Subcutaneous abdominal adipose tissue (tissue), 5 donors: Measurements from ENCODE around the gene ZFP14.

Experiments
- H3K27ac ChIP-seq: one replicate; pipeline ENCODE4 v1.7.0; 2013; ENCODE audit warnings: low read depth, mild to moderate bottlenecking, inconsistent platforms, low read length, moderate library complexity
- H3K27me3 ChIP-seq, 5 donors: one replicate each; pipeline ENCODE4 v1.7.0; 2013; ENCODE audit warnings: low read length in 5 of 5, inconsistent platforms in 1 of 5; ENCODE audit not compliant: control insufficient read depth in 5 of 5, insufficient read depth in 4 of 5
- H3K36me3 ChIP-seq, 5 donors: one replicate each; pipeline ENCODE4 v1.7.0; 2013; ENCODE audit warnings: low read length in 5 of 5; ENCODE audit not compliant: control insufficient read depth in 5 of 5, insufficient read depth in 5 of 5
- H3K4me1 ChIP-seq, 5 donors: one replicate each; pipeline ENCODE4 v1.7.0; 2013; ENCODE audit warnings: low read length in 5 of 5, mild to moderate bottlenecking in 3 of 5, moderate library complexity in 1 of 5; ENCODE audit not compliant: control insufficient read depth in 5 of 5, insufficient read depth in 5 of 5
- H3K4me3 ChIP-seq, 5 donors: one replicate each; pipeline ENCODE4 v1.7.0; 2013; ENCODE audit warnings: low read length in 5 of 5, low read depth in 1 of 5
- H3K9ac ChIP-seq, 5 donors: one replicate each; pipeline ENCODE4 v1.7.0; 2013; ENCODE audit warnings: low read length in 5 of 5, mild to moderate bottlenecking in 4 of 5, moderate library complexity in 3 of 5
- H3K9me3 ChIP-seq, 5 donors: one replicate each; pipeline ENCODE4 v1.7.0; 2013; ENCODE audit warnings: low read length in 5 of 5; ENCODE audit not compliant: control insufficient read depth in 5 of 5
- donor health status: healthy.
- donor health status: healthy.
- donor health status: healthy.
- donor health status: healthy.
- donor health status: healthy.

Gene ZFP14

GRCh38 chr19:36378625-36379509, at the start of gene ZFP14:
TSS of gene ZFP14 (minus strand) at chr19:36379201. CDS start at chr19:36367892, 11,309 bp downstream.
- peak within 1 kb of the TSS; percentile 75 to 97 (median 91) for H3K9ac ChIP-seq
- H3K4me1 ChIP-seq: peaks cover 3 to 20% (median 17%) of the 10 kb centered on the region in 5 donors
- H3K4me3 ChIP-seq: peak within 1 kb of the TSS; percentile 92 to 99 (median 96)
- H3K36me3 ChIP-seq: no peaks in the 10 kb centered on the region
- no peaks in the 10 kb centered on the region for H3K27me3 ChIP-seq
- H3K27ac ChIP-seq: peak within 1 kb of the TSS; percentile 81
- H3K9me3 ChIP-seq: peaks cover 0 to 4% (median 0%) of the 10 kb centered on the region in 5 donors

DNA sequence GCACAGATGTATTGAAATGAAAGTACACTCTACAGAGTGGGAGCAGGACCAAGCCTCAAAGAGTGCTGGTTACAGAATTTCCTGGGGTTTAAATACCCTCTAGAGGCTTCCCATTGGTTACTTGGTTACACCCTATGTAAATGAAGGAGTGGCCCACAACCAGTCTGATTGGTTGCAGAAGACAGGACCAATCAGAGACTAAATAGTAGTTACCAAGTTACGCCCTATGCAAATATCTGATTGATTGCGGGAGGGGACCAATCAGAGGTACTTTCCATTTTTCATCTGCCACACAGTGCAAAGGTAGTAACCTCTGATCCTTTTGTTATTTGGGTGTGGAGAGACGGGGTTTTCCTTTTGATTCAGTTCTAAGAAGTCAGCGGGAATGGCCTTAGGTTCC, 44.9 kb upstream of the ZFP14 start:
- H3K4me3 ChIP-seq: no peak overlapping the region
- peaks cover 0 to 16% (median 14%) of the 10 kb centered on the region in 5 donors for H3K4me1 ChIP-seq
- peaks cover 0 to 17% (median 0%) of the 10 kb centered on the region in 5 donors for H3K9me3 ChIP-seq
- no peak overlapping the region for H3K27ac ChIP-seq
- no peak overlapping the region for H3K9ac ChIP-seq
- no peaks in the 10 kb centered on the region for H3K36me3 ChIP-seq
- peaks cover 0 to 3% (median 0%) of the 10 kb centered on the region in 5 donors for H3K27me3 ChIP-seq

DNA sequence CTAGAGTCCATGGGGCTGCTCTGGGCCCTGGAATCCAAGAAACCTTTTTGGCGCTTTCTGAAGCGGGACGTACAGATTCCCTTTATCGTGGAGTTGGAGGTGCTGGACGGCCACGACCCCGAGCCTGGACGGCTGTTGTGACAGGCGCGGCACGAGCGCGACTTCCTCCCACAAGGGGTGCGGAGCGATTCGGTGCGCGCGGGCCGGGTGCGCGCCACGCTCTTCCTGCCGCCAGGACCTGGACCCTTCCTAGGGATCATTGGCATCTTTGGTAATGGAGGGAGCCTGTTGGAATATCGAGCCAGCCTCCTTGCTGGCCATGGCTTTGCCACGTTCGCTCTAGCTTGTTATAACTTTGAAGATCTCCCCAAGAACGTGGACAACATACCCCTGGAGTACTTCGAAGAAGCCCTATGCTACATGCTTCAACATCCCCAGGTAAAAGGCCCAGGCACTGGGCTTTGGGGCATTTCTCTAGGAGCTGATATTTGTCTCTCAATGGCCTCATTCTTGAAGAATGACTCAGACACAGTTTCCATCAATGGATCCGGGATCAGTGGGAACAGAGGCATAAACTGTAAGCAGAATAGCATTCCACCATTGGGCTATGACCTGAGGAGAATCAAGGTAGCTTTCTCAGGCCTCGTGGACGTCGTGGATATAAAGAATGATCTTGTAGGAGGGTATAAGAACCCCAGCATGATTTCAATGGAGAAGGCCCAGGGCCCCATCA, 42.9 kb upstream of the ZFP14 start:
- no peaks in the 10 kb centered on the region for H3K36me3 ChIP-seq
- no peak overlapping the region for H3K27ac ChIP-seq
- peak overlapping the region in 3 of 5 donors; percentile 21 to 59 (median 40) for H3K9ac ChIP-seq
- peaks cover 0 to 13% (median 0%) of the 10 kb centered on the region in 5 donors for H3K9me3 ChIP-seq
- peaks cover 0 to 3% (median 0%) of the 10 kb centered on the region in 5 donors for H3K27me3 ChIP-seq
- peaks cover 4 to 33% (median 29%) of the 10 kb centered on the region in 5 donors for H3K4me1 ChIP-seq
- H3K4me3 ChIP-seq: peak overlapping the region; percentile 37 to 87 (median 69)

GRCh38 chr19:36420961-36421748, 42.2 kb upstream of the ZFP14 start:
- H3K9me3 ChIP-seq: peaks cover 0 to 10% (median 0%) of the 10 kb centered on the region in 5 donors
- no peaks in the 10 kb centered on the region for H3K36me3 ChIP-seq
- H3K4me3 ChIP-seq: peak overlapping the region; percentile 22 to 87 (median 69)
- H3K27ac ChIP-seq: no peak overlapping the region
- peak overlapping the region in 2 of 5 donors; percentile 40 to 59 for H3K9ac ChIP-seq
- H3K27me3 ChIP-seq: peaks cover 0 to 3% (median 0%) of the 10 kb centered on the region in 5 donors
- peaks cover 4 to 33% (median 29%) of the 10 kb centered on the region in 5 donors for H3K4me1 ChIP-seq

DNA sequence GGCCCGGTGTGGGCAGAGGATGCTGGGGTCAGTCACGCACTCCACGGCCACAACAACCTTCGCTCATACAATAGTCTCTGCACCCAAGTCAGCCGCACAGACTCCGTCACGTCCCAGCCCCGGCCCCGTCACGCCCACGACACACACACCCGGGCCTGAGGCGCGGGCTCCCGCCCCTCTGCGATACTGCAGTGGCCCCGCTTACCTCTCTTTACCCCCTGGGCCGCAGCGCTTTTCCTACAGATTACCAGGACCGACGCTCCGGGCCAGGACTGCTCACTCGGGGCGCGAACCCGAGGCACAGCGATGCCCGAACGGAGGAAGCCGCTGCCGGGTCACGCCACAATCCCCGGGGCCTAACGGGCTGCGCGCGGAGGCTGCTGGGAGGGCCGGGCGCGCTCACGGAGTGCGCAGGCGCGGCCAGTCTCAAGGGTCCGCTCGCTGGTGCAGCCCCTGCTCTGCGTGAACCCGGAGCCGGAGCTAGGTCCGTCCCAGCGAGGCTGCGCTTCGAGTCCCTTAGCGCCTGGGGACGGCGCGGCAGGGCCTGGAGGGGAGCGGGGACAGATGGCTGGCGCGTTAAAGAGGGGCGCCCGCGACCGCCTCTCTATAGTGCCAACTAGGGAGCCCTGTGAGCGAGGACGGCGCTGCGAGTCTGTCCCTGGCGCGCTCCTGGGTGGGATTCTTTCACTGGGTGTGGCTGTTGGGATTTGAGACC, 39.4 kb upstream of the ZFP14 start, which contains the start of gene ZFP82:
TSS of gene ZFP82 (minus strand) at position 358 of the 715 bp plus-strand sequence. CDS start 8,855 bp downstream, outside the sequence.
- Histone ChIP-seq H3K9ac (peak within 1 kb of the TSS; percentile 84 to 96 (median 94)), H3K36me3 (no peaks in the 10 kb centered on the region), H3K4me1 (peaks cover 4 to 33% (median 29%) of the 10 kb centered on the region in 5 donors), H3K4me3 (peak within 1 kb of the TSS; percentile 78 to 95 (median 91)), H3K27me3 (peaks cover 0 to 3% (median 0%) of the 10 kb centered on the region in 5 donors), H3K27ac (peak within 1 kb of the TSS; percentile 65), H3K9me3 (no peaks in the 10 kb centered on the region)

DNA sequence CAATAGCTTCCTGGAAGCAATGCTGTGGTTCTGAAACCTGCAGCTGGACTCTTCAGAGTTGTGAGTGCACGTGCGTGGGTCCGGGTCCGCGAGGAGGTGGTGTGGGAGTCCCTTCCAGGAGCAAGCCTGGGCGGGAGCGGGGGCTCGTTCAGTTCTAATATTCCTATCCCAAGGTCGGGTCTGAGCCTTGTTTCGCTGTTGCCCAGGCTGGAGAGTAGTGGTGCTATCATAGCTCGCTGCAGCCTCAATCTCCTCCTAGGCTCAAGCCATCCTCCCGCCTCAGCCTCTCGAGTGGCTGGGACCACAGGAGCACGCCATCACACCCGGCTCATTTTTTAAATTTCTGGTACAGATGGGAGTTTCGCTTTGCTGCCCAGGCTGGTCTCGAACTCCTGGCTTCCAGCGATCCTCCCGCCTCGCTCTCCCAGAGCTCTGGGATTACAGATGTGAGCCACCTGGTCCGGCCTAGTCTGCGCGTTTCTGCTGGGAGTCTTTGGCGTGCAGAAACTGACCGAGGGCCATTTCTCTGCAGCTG, 38.8 kb upstream of the ZFP14 start:
- Histone ChIP-seq H3K27me3 (peaks cover 0 to 3% (median 0%) of the 10 kb centered on the region in 5 donors), H3K27ac (peak overlapping the region; percentile 65), H3K4me3 (peak overlapping the region; percentile 78 to 95 (median 91)), H3K9me3 (peaks cover 0 to 3% (median 0%) of the 10 kb centered on the region in 5 donors), H3K9ac (peak overlapping the region; percentile 84 to 96 (median 94)), H3K4me1 (peaks cover 4 to 33% (median 29%) of the 10 kb centered on the region in 5 donors), H3K36me3 (peaks cover 0 to 2% (median 0%) of the 10 kb centered on the region in 5 donors)

- Histone ChIP-seq H3K27ac (no peak overlapping the region), H3K27me3 (no peaks in the 10 kb centered on the region), H3K9me3 (peaks cover 0 to 14% (median 0%) of the 10 kb centered on the region in 5 donors), H3K36me3 (peaks cover 32 to 48% (median 42%) of the 10 kb centered on the region in 5 donors), H3K4me3 (no peak overlapping the region), H3K4me1 (peaks cover 0 to 5% (median 0%) of the 10 kb centered on the region in 5 donors), H3K9ac (no peak overlapping the region)
Observed at GRCh38 chr19:36409841-36410240, 30.8 kb upstream of the ZFP14 start.

GRCh38 chr19:36408101-36408500, 29.1 kb upstream of the ZFP14 start:
- H3K9ac ChIP-seq: no peak overlapping the region
- no peak overlapping the region for H3K27ac ChIP-seq
- peaks cover 0 to 5% (median 0%) of the 10 kb centered on the region in 5 donors for H3K4me1 ChIP-seq
- peaks cover 0 to 12% (median 0%) of the 10 kb centered on the region in 5 donors for H3K9me3 ChIP-seq
- peaks cover 43 to 63% (median 54%) of the 10 kb centered on the region in 5 donors for H3K36me3 ChIP-seq
- H3K4me3 ChIP-seq: peak overlapping the region in 2 of 5 donors; percentile 9 to 29
- no peaks in the 10 kb centered on the region for H3K27me3 ChIP-seq
